ENCODE data around the gene ATOH8. TPM values are rescaled to one million over a fixed set of nuclear protein-coding genes. Genes with fewer than 3 reads are reported as not detected.

Gene ATOH8
- total and polyA plus RNA-seq, 11 donors, result 11.8 to 103 (median 19.0) TPM

DNA sequence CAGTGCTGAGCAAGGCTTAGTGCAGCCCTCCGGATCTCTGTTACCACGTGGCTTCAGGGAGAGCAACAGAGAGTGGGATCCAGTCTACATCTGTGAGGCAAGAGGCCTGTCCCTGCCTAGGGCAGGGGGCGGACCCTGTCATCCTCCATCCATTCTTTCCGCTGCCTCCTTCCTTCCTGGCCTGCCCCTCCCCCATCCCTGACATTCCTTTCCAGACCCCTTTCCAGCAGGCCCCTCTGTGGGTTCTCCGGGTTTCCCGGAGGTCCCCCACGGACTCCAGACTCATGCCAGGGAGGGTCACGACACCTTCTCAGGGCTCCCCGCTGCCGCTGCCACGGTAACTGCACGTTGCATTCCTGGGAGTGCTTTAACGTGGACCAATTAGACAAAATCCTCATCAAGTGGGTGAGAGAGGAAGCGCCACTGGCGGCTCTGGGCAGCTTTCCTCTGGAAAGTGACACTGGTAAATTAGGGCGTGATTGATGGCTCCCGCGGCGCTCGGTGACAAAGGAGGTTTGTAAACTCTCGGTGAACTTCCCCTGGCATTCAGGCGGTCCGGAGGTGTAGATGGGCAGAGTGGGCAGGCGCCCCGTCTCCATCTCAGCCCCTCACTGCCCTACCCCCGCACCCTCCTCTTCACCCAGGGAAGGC is 11.4 kb downstream of the ATOH8 start:
- no peak overlapping the region for H3K4me3 ChIP-seq
- H3K36me3 ChIP-seq, result peaks cover 0 to 37% (median 2%) of the 10 kb centered on the region in 9 donors
- WGBS, 4 donors, result 44 to 75% (median 47%) methylated on average over 18 to 26 of the region's 26 CpGs
- H3K27ac ChIP-seq, result peak overlapping the region in 4 of 12 donors; percentile 6 to 62 (median 40)
- peaks cover 0 to 14% (median 0%) of the 10 kb centered on the region in 9 donors for H3K27me3 ChIP-seq
- H3K9me3 ChIP-seq, result no peaks in the 10 kb centered on the region
- peak in 2 of 5 donors; percentile 67 to 70 for DNase-seq
- TF ChIP-seq POLR2A (IDR thresholded peaks at IDR 0.05), result no peak
- TF ChIP-seq, protein P1, sequence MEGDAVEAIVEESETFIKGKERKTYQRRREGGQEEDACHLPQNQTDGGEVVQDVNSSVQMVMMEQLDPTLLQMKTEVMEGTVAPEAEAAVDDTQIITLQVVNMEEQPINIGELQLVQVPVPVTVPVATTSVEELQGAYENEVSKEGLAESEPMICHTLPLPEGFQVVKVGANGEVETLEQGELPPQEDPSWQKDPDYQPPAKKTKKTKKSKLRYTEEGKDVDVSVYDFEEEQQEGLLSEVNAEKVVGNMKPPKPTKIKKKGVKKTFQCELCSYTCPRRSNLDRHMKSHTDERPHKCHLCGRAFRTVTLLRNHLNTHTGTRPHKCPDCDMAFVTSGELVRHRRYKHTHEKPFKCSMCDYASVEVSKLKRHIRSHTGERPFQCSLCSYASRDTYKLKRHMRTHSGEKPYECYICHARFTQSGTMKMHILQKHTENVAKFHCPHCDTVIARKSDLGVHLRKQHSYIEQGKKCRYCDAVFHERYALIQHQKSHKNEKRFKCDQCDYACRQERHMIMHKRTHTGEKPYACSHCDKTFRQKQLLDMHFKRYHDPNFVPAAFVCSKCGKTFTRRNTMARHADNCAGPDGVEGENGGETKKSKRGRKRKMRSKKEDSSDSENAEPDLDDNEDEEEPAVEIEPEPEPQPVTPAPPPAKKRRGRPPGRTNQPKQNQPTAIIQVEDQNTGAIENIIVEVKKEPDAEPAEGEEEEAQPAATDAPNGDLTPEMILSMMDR (IDR thresholded peaks at IDR 0.05), result no peak
- ATAC-seq, result peak in 1 of 4 donors; percentile 14
- H3K4me1 ChIP-seq, result peaks cover 23 to 92% (median 66%) of the 10 kb centered on the region in 12 donors
- intact Hi-C loops (cut with DNase I), result no loop called here

DNA sequence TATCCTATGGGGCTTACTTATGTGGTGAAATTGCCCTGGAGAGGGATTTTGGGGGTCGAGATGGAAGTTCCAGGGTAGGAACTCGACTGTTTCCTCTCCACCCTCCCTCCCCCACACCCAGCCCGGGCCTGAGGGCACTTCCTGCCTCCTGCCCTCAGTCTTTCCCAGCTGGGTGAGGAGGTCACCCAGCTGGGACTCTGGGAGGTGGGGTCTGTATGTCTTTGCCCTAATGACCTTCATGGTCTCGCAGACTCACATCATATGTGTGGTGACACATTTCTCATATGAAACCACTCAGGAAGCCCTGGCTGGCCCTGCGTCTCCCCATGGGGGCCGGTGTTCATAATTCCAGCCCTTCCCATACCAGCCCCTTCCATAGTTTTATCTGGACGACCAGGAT is 12.4 kb downstream of the ATOH8 start:
- peaks cover 0 to 40% (median 2%) of the 10 kb centered on the region in 9 donors for H3K36me3 ChIP-seq
- TF ChIP-seq, protein P1 (IDR thresholded peaks at IDR 0.05), result no peak
- TF ChIP-seq POLR2A (IDR thresholded peaks at IDR 0.05), result no peak
- DNase-seq (peak in 1 of 5 donors; percentile 8), ATAC-seq (no peak)
- peak overlapping the region in 2 of 12 donors; percentile 17 to 62 for H3K27ac ChIP-seq
- H3K9me3 ChIP-seq, result no peaks in the 10 kb centered on the region
- intact Hi-C loops (cut with DNase I), result no loop called here
- WGBS, 4 donors, result 60 to 79% (median 64%) methylated on average over 6 to 7 of the region's 7 CpGs
- peaks cover 0 to 14% (median 0%) of the 10 kb centered on the region in 9 donors for H3K27me3 ChIP-seq
- peaks cover 26 to 92% (median 69%) of the 10 kb centered on the region in 12 donors for H3K4me1 ChIP-seq
- no peak overlapping the region for H3K4me3 ChIP-seq

DNA sequence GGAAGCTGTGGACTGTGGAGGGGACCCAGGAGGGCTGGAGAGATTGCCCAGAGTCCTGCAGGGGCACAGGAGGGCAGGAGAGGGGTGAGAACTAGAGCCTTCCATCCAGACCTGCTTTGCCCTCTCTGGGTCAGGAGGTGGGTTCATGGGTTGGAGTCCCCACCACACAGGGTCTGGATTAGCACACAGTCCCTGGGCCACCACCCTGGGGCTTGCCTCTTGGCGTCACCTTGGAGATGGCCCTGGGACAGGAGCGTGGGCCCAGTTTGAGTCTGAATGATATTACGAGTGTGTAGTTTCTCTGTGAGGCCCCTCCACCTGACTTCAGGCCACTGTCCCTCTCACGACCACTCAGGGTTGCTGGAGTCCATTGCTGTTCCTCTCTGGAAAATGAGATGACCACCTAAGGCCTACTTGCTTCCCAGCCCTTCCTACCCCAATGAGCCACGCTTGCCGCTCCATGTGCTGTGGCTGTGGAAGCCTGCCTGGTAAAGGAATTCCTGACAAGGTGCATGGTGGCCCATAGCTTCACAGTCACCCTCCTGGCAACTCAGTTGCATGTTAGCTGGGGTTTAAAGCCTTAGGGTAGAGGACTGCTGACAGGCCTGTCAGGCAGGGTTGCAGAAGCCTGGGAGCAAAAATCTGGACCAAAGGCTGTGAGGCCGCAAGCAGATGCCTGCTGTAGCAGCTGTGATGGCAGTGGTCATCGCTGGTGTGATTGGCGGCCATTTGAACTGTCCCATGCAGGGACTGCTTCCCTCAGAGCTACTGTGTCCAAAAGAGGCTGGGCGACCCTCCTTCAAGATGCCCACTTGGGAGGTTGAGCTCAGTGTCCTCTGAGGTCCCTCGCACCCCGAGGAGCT is 14.2 kb downstream of the ATOH8 start:
- H3K4me3 ChIP-seq, result no peak overlapping the region
- H3K27ac ChIP-seq, result peak overlapping the region in 11 of 12 donors; percentile 35 to 95 (median 77)
- DNase-seq (peak in 2 of 5 donors; percentile 46 to 56), ATAC-seq (no peak)
- peaks cover 0 to 44% (median 2%) of the 10 kb centered on the region in 9 donors for H3K36me3 ChIP-seq
- 72 to 78% (median 75%) methylated on average over 6 to 12 of the region's 12 CpGs for WGBS, 4 donors
- H3K9me3 ChIP-seq, result no peaks in the 10 kb centered on the region
- intact Hi-C loops (cut with DNase I), result no loop called here
- no peak for TF ChIP-seq POLR2A (IDR thresholded peaks at IDR 0.05)
- TF ChIP-seq, protein P1 (IDR thresholded peaks at IDR 0.05), result no peak
- peaks cover 37 to 93% (median 78%) of the 10 kb centered on the region in 12 donors for H3K4me1 ChIP-seq
- peaks cover 0 to 14% (median 0%) of the 10 kb centered on the region in 9 donors for H3K27me3 ChIP-seq

DNA sequence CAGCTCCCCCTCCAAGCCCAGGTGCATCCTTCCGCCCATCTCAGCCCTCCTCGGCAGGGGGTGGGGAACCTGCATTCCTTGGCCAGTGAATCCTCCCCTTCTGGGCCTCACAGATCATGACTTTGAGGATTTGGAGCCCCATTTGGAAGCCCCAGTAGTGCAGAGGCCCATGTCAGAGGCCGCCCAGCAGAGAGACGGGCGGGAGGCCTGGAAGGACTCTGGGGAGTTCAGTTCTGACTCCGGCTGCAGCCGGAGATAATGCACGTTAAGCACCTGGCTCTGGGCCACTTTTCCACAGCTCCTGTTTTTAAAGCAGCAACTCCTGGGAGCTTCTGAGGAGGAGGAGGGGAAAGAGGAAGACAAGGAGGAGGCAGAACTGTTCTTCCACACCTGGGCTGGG is 14.9 kb downstream of the ATOH8 start:
- H3K4me3 ChIP-seq, result peak overlapping the region in 1 of 12 donors; percentile 16
- H3K27me3 ChIP-seq, result peaks cover 0 to 14% (median 0%) of the 10 kb centered on the region in 9 donors
- intact Hi-C loops (cut with DNase I), result no loop called here
- H3K4me1 ChIP-seq, result peaks cover 43 to 96% (median 85%) of the 10 kb centered on the region in 12 donors
- H3K36me3 ChIP-seq, result peaks cover 0 to 46% (median 2%) of the 10 kb centered on the region in 9 donors
- WGBS, 4 donors, result 10 to 36% (median 16%) methylated on average over 7 to 8 of the region's 8 CpGs
- ATAC-seq (peak; percentile 16 to 37 (median 34)), DNase-seq (peak; percentile 83 to 93 (median 87))
- peak overlapping the region in 11 of 12 donors; percentile 35 to 95 (median 77) for H3K27ac ChIP-seq
- H3K9me3 ChIP-seq, result no peaks in the 10 kb centered on the region
- no peak for TF ChIP-seq POLR2A (IDR thresholded peaks at IDR 0.05)
- TF ChIP-seq, protein P1 (IDR thresholded peaks at IDR 0.05), result no peak

Measured in heart left ventricle (tissue), 16 donors.